Neural cell (in vitro differentiated cells): ENCODE measurements around the gene PLEKHG7. TPM values are rescaled to one million over a fixed set of nuclear protein-coding genes. Genes with fewer than 3 reads are reported as not detected.

Source experiments
- H2AFZ ChIP-seq: fragments of 200-600, 300-800 bp; sonication (generic), shearing (Covaris generic); 2 replicates; pipeline ENCODE4 v1.6.0; 2014; ENCODE audit warnings: low read depth, mild to moderate bottlenecking, antibody characterized with exemption, low read length, moderate library complexity
- H3F3A ChIP-seq: fragments of 200-600 bp; shearing (Covaris generic); 2 replicates; pipeline ENCODE4 v1.6.1; 2016; ENCODE audit warnings: mild to moderate bottlenecking, moderate library complexity, mixed read lengths, antibody characterized with exemption, low read length; ENCODE audit not compliant: insufficient read depth, poor library complexity, severe bottlenecking
- H3K27ac ChIP-seq: fragments of 200-600, 300-800 bp; sonication (generic), shearing (Covaris generic); 2 replicates; pipeline ENCODE4 v1.5.1; 2014; ENCODE audit warnings: mild to moderate bottlenecking, low read length, moderate library complexity
- H3K27me3 ChIP-seq: fragments of 300-800, 200-600 bp; sonication (generic), shearing (Covaris generic); 2 replicates; pipeline ENCODE4 v1.6.0; 2014; ENCODE audit warnings: mild to moderate bottlenecking, low read depth, low read length, moderate library complexity; ENCODE audit not compliant: insufficient read depth
- H3K36me3 ChIP-seq: fragments of 300-800, 200-600 bp; sonication (generic), shearing (Covaris generic); 2 replicates; pipeline ENCODE4 v1.5.1; 2014; ENCODE audit warnings: mild to moderate bottlenecking, antibody characterized with exemption, low read length, moderate library complexity; ENCODE audit not compliant: insufficient read depth
- H3K4me2 ChIP-seq: fragments of 300-800, 200-600 bp; sonication (generic), shearing (Covaris generic); 2 replicates; pipeline ENCODE4 v1.6.0; 2014; ENCODE audit warnings: mild to moderate bottlenecking, low read length
- H3K4me3 ChIP-seq: fragments of 300-800, 200-600 bp; sonication (generic), shearing (Covaris generic); 2 replicates; pipeline ENCODE4 v1.5.1; 2014; ENCODE audit warnings: mild to moderate bottlenecking, low read length, moderate library complexity
- H3K79me2 ChIP-seq: fragments of 200-600 bp; shearing (Covaris generic); replicated peaks from 2 replicates; pipeline ENCODE4 v1.6.0; 2014; ENCODE audit warnings: mild to moderate bottlenecking, low read length, moderate library complexity; ENCODE audit not compliant: insufficient read depth
- H3K9ac ChIP-seq: fragments of 300-800, 200-600 bp; sonication (generic), shearing (Covaris generic); 2 replicates; pipeline ENCODE4 v1.6.1; 2016; ENCODE audit warnings: mild to moderate bottlenecking, low read length, mixed read lengths
- H3K9me2 ChIP-seq: fragments of 200-600 bp; shearing (Covaris generic); 2 replicates; pipeline ENCODE4 v1.6.1; 2016; ENCODE audit warnings: mild to moderate bottlenecking, low read length, mixed read lengths; ENCODE audit not compliant: insufficient read depth
- H3K9me3 ChIP-seq: fragments of 200-600, 300-800 bp; sonication (generic), shearing (Covaris generic); 2 replicates; pipeline ENCODE4 v1.6.1; 2016; ENCODE audit warnings: mild to moderate bottlenecking, mixed run types, low read length, moderate library complexity, mixed read lengths
- H4K20me1 ChIP-seq: fragments of 200-600 bp; shearing (Covaris generic); 2 replicates; pipeline ENCODE4 v1.6.1; 2016; ENCODE audit warnings: mild to moderate bottlenecking, mixed run types; ENCODE audit not compliant: insufficient read depth
- CTCF ChIP-seq: fragments of 450-650 bp; IDR thresholded peaks from 2 replicates; pipeline ENCODE4 v1.5.1; 2014; ENCODE audit warnings: antibody characterized with exemption, mild to moderate bottlenecking, moderate library complexity; ENCODE audit not compliant: poor library complexity, severe bottlenecking
- EP300 ChIP-seq: fragments of 450-650 bp; conservative IDR thresholded peaks from 2 replicates; pipeline ENCODE4 v1.6.1; 2014; ENCODE audit warnings: antibody characterized with exemption, mild to moderate bottlenecking, moderate library complexity; ENCODE audit not compliant: poor library complexity, severe bottlenecking
- EZH2 ChIP-seq: fragments of 200-600, 300-800 bp; shearing (Covaris generic), sonication (generic); IDR thresholded peaks from 2 replicates; pipeline ENCODE4 v1.6.1; 2014; ENCODE audit warnings: antibody characterized with exemption, low read length, borderline replicate concordance, mild to moderate bottlenecking; ENCODE audit not compliant: insufficient read depth, poor library complexity, severe bottlenecking
- POLR2AphosphoS5 ChIP-seq: IDR thresholded peaks from 2 replicates; pipeline ENCODE4 v1.6.1; 2012
- RAD21 ChIP-seq: fragments of 450-650 bp; conservative IDR thresholded peaks from 2 replicates; pipeline ENCODE4 v1.6.1; 2014; ENCODE audit warnings: antibody characterized with exemption, mild to moderate bottlenecking, moderate library complexity
- REST ChIP-seq: IDR thresholded peaks from 2 replicates; pipeline ENCODE4 v1.6.1; 2012; ENCODE audit warnings: borderline replicate concordance
- SMC3 ChIP-seq: fragments of 450-650 bp; conservative IDR thresholded peaks from 2 replicates; pipeline ENCODE4 v1.6.1; 2014; ENCODE audit warnings: antibody characterized with exemption, mild to moderate bottlenecking, moderate library complexity; ENCODE audit not compliant: poor library complexity
- TAF1 ChIP-seq: IDR thresholded peaks from 2 replicates; pipeline ENCODE4 v1.6.1; 2012; ENCODE audit warnings: low read depth
- polyA plus RNA-seq: library from polyadenylated mRNA; depleted of rRNA; stranded (reverse); fragments of >200 nt; gene quantifications from 2 replicates; pipeline ENCODE4 v1.2.3, GENCODE V29; 2014

Gene PLEKHG7
- polyA plus RNA-seq, 1 donor from 2014 or later = not detected

- H3K9me3 ChIP-seq = no peaks in the 10 kb centered on the region
- no peak for TF ChIP-seq CTCF
- TF ChIP-seq RAD21 = no peak
- TF ChIP-seq TAF1 = no peak
- no peak for TF ChIP-seq SMC3
- TF ChIP-seq REST = no peak
- TF ChIP-seq EP300 = no peak
- TF ChIP-seq EZH2 = no peak
- no peak overlapping the region for H3K27ac ChIP-seq
- H3K4me2 ChIP-seq = no peak overlapping the region
- no peak overlapping the region for H2AFZ ChIP-seq
- no peak overlapping the region for H3K4me3 ChIP-seq
- H3K36me3 ChIP-seq = no peaks in the 10 kb centered on the region
- no peaks in the 10 kb centered on the region for H3K9me2 ChIP-seq
- no peaks in the 10 kb centered on the region for H3F3A ChIP-seq
- H3K79me2 ChIP-seq = no peaks in the 10 kb centered on the region
- H3K9ac ChIP-seq = no peak overlapping the region
- H3K27me3 ChIP-seq = no peaks in the 10 kb centered on the region
- no peaks in the 10 kb centered on the region for H4K20me1 ChIP-seq
These were observed 1.3 kb upstream of the PLEKHG7 start for GRCh38 chr12:92701441-92701840.

- Histone ChIP-seq H3K4me2 (no peak overlapping the region), H3K27ac (no peak overlapping the region), H3K9ac (no peak overlapping the region), H3K27me3 (no peaks in the 10 kb centered on the region), H3K36me3 (no peaks in the 10 kb centered on the region), H3K4me3 (no peak overlapping the region), H3K9me2 (no peaks in the 10 kb centered on the region), H3K79me2 (no peaks in the 10 kb centered on the region), H3F3A (no peaks in the 10 kb centered on the region), H2AFZ (no peak overlapping the region), H4K20me1 (no peaks in the 10 kb centered on the region), H3K9me3 (no peaks in the 10 kb centered on the region)
- TF ChIP-seq TAF1 = no peak
These were observed 997 bp downstream of the PLEKHG7 start for GRCh38 chr12:92703786-92704185.

GRCh38 chr12:92706594-92706993, 3.8 kb downstream of the PLEKHG7 start:
- TF ChIP-seq EZH2 = no peak
- no peak for TF ChIP-seq POLR2AphosphoS5
- TF ChIP-seq CTCF = no peak
- TF ChIP-seq SMC3 = no peak
- no peak for TF ChIP-seq TAF1
- no peak for TF ChIP-seq REST
- TF ChIP-seq RAD21 = no peak
- no peak for TF ChIP-seq EP300
- no peaks in the 10 kb centered on the region for H3K9me2 ChIP-seq
- H3K4me3 ChIP-seq = no peak overlapping the region
- H3K79me2 ChIP-seq = no peaks in the 10 kb centered on the region
- H3K9me3 ChIP-seq = no peaks in the 10 kb centered on the region
- H3F3A ChIP-seq = no peaks in the 10 kb centered on the region
- no peak overlapping the region for H3K9ac ChIP-seq
- H2AFZ ChIP-seq = no peak overlapping the region
- H3K36me3 ChIP-seq = no peaks in the 10 kb centered on the region
- no peaks in the 10 kb centered on the region for H3K27me3 ChIP-seq
- H3K27ac ChIP-seq = no peak overlapping the region
- H4K20me1 ChIP-seq = no peaks in the 10 kb centered on the region
- H3K4me2 ChIP-seq = no peak overlapping the region
